Heart left ventricle (tissue), 13 donors: ENCODE results near the gene PFDN4.

ENCODE experiments used
- CTCF ChIP-seq, 12 donors: fragments of 200-600 bp; sonication (generic) in 4 of 12; IDR thresholded peaks; one replicate each; pipeline versions ENCODE4 v1.5.0 to v1.8.0; 2018 to 2022; ENCODE audit warnings: antibody characterized with exemption in 12 of 12, mild to moderate bottlenecking in 5 of 12
- POLR2A ChIP-seq, 2 donors: fragments of 450-650 bp; IDR thresholded peaks; one replicate each; pipeline ENCODE4 v1.6.1; 2017; ENCODE audit warnings: antibody characterized with exemption in 2 of 2, mild to moderate bottlenecking in 2 of 2, moderate library complexity in 2 of 2
- donor health status: ischemic (EF 13 %, LVEDD 7.1; RV severe dilation, severe dysfunction).
- donor health status: DM: no; HTN: yes; CAD: no.
- donor health status: DM: no; HTN: no; CAD: no.
- donor health status: ischemic (EF 25% LVEDD 6.9; RV normal size, moderate dysfunction).
- donor health status: ischemic (EF 25% LVEDD 5.7; RV mildly dilated, moderate dysfunction).
- donor health status: ischemic (EF 35%, LVEDD 5.7; RV mildly dilated, moderate dysfunction).
- donor health status: nonischemic (EF 11% LVEDD 7.7; RV severe dilation, severe dysfunction).
- donor health status: DM: yes; HTN: yes; CAD: no.
- donor health status: PGD.
- donor health status: ischemic (EF 29% LVEDD 5.4; RV normal size, mild dysfunction).
- donor health status: nonischemic (EF 23%, LVEDD 6.1; RV moderate dilation, normal function).

GRCh38 chr20:54200487-54201267 is 7.2 kb upstream of the PFDN4 start:
- no peak for TF ChIP-seq CTCF (IDR thresholded peaks at IDR 0.05)
- TF ChIP-seq POLR2A (IDR thresholded peaks at IDR 0.05) = no peak
